Stimulated activated CD4-positive, alpha-beta T cell treated with anti-CD3 and anti-CD28 coated beads, Interleukin-15, amount 100 ng/mL, for 1 hour (primary cell): ENCODE measurements around the gene INPP5J.
"Not testable (repeated sequence)": the region's sequence is repeated elsewhere in the genome, so short reads cannot be mapped to it uniquely, and the experiment has no call there.

Source experiments
- DNase-seq, 2 donors: peaks; one replicate each; pipeline ENCODE4 v3.0.0-alpha.2; 2020; ENCODE audit warnings: low read depth in 1 of 2, low spot score in 1 of 2

INPP5J gene

DNA sequence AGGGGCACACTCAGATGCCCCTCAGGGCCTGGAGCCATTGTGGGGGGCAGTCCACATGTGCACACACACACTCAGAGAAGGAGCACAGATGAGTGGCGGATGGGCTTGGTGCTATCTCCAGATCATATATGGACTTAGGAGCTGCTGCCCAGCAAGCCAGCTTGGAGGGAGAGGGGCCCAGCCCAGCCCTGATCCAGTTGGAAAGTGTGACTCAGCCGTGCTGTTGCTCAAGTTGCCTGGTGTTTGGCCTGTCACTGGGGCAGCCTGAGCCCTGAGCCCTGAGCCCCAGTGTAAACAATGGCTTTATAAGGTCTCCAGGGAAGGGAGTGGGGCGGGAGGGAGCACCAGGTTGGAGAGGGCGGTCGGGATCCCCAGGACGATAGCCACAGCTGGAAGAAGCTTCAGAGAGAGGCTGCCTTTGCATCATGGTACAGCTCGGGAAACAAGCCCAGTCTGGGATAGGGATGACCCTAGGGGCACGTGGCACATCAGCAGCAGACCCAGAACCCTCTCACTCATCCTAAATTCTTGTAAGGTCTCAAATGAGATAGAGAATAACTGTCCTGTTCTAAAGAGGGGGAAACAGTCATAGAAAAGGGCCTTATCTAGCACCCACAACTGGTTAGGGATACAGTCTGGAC, 20.2 kb upstream of the INPP5J start:
- no peak for DNase-seq

DNA sequence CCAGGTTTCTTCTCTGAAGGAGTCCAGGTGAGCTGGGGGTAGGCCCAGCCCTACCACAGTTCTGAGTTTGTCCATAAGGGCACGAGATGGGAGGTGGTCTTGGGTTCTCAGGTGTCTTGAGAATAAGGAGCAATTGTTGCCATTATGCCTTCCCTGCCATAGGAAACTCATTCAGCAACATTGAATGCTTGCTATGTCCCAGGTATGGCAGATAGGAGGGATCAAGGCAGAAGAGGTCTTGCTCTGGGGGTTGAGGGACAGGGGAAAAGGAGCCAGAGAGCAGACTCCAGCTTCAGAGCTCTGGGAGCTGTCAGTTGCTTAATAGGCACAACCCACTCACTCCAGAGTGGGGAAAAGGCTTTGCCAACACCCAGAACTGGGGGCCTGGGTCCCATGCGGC, 19.7 kb upstream of the INPP5J start:
- no peak for DNase-seq

DNA sequence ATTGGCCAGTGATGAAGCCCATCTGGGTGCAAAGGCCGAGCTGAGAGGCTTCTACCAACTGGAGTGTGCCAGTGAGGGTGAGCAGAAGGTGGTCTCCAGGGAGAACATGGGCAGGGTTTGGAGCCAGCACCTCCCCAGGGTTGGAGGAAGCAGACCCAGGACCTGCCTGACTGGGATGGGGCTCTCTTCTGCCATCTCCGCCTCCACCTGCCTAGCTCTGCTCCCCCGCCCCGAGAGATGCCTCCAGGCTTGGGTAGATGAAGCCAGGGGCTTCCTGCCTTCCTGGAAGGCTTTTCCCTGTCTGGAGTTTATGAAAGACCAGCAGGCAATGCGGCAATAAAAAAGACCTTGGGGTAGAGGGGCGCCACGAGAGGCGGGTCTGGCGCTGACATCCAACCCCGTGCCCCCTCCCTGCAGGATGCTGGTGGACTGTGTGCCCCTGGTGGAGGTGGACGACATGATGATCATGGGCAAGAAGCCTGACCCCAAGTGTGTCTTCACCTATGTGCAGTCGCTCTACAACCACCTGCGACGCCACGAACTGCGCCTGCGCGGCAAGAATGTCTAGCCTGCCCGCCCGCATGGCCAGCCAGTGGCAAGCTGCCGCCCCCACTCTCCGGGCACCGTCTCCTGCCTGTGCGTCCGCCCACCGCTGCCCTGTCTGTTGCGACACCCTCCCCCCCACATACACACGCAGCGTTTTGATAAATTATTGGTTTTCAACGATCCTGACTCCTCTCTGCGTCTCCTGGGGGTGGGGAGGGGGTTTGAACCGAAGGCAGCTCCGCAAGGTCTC, 18.7 kb upstream of the INPP5J start:
- no peak for DNase-seq

DNA sequence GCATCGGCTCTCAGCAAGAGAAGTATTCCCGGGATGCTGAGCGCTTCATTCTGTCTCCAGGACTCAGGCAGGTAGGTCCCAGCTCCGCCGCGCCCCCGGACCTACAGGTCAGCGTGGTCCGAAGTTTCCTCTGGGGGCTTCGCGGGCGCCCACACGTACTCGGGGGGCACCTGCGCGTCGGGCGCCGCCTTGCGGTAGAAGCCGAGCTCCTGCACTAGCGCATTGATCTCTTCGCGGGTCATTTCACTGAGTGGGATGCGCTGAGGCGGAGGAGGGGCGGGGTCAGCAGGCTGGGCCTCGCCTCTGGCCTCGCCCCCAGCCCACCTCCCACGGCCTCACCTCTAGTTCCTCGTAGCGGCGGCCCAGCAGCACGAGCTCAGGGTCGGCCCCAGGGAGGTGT, 17.9 kb upstream of the INPP5J start:
- DNase-seq, result no peak

DNA sequence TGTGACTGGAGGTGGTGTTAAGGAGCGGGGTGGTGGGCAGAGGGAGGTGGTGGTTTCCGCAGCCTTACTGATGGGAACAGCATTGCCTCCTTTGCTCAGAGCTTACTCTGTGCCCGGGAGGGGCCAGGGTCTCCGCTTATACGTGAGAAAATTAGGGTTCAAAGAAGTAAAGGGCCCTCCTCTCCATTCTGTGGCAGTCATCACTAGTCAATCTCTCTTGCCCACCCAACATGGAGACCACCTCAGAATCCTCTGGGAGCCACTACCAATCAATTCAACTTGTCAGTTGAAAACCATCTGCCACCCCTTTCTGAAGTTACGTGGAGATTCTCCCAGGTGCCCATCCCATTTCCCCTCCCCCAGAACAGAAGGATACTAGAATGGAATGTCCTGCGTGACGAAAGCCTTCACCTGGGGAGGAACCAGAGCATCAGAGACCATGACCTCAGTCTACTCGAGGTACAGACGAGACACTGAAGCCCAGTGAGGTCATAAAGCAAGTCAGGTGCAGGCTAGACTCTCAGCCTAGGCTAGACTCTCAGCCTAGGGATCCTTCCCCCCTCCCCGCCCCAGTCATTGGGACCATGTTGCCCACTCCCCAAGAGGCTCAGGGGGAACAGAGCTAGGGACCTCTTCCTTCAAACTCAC, 17.4 kb upstream of the INPP5J start:
- no peak for DNase-seq

DNA sequence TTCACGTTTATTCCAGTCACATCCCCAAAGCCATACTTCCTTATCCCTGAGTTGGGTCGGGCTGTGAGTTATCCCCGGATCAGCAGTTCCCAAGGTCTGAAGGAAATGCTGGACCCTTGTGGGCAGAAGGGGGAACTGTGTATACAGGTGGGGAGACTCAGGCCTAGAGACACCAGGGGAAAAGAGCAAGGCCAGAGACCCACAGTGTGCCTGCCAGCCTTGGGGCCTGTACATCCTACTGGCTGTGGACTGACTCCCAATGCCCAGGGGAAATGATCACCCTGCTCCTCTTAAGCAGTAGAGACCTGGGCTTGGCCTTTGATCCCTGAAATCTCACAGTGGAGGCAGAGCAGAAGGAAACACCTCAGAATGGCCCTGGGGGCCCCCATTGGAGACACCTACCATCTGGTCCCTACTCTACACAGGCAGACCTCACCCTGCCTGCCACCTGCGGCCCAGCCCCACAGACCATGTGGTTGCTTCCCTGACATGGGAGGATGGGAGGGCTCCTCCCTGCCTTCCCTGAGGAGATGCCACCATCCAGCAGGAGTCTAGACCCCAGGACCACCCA, 16.7 kb upstream of the INPP5J start:
- DNase-seq, result no peak

DNA sequence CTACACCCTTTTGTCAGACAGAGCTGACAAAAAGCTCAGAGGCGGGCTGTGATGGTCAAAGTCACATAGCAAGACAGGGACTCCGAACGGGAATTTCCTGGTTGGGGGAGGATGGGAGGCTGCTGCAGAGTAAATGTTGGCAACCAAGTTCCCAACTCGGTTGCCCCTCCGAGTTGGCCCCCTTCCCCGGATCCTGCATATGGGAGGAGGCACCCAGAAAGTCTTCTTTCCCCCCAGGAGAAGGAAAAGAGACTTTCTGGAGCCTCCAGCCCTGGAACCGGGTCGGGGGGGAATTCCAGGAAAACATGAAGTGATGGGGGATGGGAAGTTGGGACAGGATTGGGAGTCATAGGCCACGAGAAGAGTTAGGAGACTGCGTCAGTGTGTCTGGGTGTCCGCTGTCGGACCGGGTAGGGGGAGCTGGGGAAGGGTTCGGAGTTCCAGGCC, 16.0 kb upstream of the INPP5J start:
- no peak for DNase-seq

DNA sequence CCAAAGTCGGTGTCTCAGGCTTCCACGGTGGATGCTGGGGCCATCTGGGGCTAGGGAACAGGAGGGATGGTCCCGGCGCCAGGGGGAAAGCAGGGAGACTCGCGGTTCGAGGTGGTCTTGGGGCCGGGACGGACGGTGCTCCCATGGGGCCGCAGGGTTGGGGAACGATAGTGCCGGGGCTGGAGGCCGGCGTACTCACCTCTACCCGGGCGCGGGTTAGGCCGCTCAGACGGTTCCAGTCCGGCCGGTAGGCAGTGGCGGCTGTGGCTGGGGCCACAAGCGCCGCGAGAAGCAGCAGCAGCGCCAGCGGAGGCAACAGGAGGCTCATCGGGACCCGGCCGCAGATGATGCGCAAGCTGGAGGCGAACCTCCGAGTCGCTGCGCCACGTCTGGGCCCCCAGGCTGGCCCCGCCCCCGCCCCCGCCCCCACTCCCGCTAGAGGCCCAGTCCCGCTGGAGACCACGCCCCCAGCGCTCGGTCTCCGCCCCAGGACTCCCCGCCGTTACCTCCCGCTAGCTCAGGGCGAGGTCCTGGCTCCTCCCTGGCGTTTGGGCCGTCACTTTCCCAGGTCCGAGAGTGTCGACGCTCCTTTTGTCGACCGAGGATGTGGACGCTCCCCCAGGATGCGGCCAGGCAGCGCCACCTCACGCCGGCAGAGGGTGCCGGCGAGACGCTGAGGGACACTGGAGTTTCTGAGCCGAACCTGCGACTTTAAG, 15.4 kb upstream of the INPP5J start, which contains the start of gene SELENOM:
SELENOM (minus strand) TSS at position 391 of the 716 bp plus-strand sequence; CDS start at position 328, 63 bp downstream.
- DNase-seq, result peak; percentile 69 to 73

DNA sequence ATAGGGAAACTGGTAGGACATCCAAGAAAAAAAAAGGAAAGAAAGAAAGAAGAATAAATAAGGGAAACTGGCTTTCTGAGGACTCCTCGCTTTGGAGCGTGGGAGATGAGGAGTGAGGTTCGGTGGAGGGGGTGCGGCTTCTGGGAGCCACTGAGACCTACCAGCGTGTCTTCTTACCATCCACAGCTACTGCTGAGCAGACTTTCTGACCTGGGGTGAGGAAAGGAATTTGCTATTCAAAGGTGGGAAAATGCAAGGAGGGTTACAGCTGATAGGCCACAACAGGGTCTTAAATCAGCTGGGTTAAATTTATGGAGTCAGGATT, 14.9 kb upstream of the INPP5J start:
- DNase-seq, result no peak

DNA sequence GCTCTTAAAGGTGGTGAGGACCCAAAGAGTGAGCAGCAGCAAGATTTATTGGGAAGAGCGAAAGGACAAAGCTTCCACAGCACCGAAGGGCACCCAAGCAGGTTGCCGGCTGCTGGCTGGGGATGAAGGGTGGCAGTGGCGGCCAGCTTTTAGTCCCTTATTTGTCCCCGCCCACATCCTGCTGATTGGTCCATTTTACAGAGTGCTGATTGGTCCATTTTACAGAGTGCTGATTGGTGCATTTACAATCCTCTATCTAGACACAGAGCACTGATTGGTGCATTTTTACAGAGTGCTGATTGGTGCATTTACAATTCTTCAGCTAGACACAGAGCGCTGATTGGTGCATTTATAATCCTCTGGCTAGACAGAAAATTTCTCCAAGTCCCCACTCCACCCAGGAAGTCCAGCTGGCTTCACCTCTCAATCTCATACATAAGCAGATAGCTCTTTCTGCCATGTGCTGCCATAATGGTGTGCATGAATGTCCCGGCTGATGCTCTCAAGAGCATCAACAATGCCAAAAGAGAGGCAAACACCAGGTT, 10.1 kb upstream of the INPP5J start:
- DNase-seq, result not testable (repeated sequence)

DNA sequence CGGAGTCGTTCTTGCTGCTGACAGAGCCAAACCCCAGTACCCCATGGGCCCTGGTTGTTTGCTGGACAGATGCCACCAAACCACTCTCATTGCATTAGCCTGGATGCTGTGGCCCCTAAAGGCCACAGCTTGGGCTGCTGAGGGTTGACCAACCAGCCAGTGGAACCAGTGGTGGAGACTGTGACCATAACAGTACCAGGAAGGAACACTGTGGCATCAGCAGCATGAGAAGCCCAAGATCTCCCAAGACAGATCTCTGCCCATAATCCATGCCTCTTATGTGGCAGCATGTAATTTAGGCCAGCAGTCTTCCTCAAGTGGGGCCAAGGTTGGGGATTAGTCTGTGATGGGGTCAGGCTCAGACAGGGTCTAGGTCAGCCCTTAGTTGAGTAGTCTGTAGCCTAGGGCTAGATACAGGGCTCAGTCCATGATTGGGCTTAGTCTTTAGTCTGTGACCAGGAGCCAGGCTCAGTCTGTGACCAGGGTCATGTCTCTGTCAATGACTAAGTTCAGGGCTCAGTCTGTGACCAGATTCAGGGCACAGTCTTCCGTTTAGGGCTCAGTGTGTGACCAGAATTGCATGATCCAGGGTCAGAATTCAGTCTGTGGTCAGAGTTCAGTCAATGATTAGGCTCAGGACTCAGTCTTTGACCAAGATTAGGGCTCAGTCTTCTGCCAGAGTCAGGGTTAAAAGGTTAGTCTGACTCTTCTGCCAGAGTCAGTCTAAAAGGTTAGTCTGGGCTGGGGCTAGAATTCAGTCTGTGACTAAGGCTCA, 4.5 kb upstream of the INPP5J start:
- DNase-seq, result no peak

DNA sequence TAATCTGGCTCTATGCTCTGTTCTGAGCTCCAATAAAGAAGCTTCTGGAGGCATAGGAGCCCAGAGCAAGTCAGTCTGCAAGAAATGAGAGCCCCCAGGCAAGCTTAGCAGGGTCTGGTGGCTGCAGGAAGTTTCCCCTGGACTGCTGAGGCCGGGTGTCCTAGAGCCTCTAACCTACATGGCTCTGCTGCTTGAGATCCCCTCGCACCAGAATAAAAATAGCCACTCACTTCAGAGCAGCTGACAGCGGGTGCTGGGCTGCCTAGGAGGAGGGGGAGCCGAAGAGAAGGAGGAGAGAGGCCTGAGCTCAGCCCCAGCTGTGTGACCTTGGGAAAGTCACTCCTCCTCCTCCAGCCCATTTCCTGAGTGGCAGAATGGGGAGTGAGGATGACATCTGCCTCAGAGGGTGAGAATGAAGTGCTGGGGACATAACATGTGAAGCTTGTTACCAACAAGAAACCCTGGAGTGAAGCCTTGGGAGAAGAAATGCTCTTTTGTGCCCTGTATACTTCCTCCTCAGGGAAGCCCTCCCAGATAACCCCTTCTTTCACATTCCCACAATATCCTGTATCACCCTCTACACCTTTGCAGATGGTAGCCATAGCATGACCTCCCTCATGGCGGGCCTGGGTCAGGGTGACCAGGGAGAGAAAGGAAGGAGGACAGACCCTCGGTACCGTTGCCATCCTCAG, 3.6 kb upstream of the INPP5J start:
- no peak for DNase-seq

DNA sequence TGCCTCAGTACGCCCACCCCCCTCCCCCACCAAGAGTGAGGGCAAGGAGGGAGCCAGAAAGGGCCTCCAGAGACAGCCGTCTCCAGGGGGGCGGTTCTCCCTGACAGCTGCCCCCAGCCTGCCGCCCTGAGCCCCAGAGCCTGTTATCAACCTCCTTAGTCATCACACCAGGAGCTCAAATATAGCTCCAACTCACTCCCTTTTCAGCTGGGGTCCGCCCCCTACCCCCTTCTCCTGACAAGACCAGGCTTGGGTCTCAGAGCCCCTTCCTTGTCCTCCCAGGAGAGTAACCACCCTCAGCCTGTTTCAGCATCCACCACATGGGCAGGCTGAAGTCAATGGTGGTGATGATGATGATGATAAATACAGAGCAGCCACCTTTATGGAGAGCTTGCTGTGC, 2.5 kb upstream of the INPP5J start:
- no peak for DNase-seq

DNA sequence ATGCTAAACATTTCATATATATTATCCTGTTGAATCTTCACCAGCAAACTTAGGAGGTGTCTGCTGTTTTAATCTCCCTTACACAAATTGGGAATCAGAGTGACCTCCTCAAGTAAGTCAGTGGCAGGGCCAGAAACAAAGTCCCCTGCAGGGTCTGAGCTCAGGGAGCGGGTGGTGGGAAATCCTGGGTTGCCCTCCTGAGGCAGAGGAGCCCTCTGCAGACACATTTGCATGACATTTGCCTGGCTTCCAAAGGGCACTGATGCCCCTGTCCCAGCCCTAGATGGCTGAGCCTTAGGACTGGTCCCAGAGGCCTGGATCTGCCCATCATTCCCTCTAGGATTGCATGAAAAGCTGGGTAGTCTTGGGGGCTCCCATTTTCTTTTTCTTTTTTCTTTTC, 2.1 kb upstream of the INPP5J start:
- DNase-seq, result no peak

DNA sequence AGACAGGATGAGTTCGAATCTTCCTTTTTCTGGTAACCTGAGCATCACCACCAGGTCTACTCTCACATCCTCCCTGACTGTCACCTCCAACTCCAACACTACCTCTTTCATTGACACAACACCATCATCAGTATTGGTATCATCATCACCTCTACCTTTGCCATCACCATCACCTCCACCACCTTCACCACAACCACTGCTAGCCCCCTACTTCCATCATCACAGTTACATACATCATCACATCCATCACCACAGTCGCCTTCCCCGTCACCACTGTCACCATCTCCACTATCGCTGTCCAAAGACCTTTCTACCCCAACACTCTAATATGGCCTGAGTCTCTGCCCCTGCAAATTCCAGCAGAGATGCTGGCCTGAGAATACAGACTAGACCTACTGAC, 1.4 kb upstream of the INPP5J start:
- no peak for DNase-seq

DNA sequence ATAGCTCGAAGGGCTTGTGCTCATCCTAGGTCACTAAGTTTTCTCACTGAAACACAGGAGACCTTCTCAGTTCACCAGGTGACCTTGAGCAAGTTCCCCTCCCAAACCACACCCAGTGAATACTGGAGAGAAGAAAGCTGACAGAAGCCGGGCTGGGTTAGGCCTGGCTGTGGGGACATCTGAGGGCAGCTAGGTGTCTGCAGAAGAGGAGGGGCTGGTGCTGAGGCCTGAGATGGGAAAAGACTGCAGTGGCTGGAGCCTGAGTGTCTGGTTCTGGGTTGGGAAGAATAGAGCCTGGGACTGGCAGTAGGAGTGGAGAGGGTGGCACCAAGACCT, 602 bp upstream of the INPP5J start:
- DNase-seq, result no peak

DNA sequence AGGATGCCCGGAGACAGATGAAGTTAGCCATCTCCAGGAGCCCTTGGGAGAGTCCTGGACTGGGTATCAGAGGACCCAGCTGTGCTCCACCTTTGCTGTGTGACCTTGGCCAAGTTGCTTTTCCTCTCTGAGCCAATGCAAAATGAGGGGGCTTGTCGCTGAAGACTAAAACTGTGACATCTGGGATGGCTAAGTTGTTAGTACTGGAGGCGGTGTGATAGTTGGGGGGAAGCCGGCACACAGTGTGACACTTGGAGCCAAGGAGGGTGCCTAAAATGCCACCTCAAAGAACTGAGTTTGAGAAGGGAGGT, 481 bp downstream of the INPP5J start:
- DNase-seq, result no peak

DNA sequence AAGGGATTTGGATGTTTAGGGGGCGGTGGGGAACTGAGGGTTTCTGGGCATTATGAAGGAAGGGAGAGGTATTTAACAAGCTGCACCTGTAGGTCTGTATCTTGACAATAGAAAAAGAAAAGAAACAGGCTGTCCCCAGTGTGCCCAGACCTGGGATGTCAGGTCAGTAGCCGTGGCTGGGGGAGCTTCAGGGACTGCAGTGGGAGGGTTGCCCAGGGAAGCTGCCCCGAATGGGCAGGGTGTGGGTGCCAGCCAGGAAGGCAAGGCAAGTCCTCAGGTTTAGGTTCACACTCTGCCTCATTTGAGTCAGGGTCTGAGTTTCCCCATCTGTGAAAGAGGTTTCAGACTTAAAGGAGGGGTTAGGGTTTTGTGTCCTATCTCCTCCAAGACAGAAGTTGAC, 1.5 kb downstream of the INPP5J start:
- no peak for DNase-seq

DNA sequence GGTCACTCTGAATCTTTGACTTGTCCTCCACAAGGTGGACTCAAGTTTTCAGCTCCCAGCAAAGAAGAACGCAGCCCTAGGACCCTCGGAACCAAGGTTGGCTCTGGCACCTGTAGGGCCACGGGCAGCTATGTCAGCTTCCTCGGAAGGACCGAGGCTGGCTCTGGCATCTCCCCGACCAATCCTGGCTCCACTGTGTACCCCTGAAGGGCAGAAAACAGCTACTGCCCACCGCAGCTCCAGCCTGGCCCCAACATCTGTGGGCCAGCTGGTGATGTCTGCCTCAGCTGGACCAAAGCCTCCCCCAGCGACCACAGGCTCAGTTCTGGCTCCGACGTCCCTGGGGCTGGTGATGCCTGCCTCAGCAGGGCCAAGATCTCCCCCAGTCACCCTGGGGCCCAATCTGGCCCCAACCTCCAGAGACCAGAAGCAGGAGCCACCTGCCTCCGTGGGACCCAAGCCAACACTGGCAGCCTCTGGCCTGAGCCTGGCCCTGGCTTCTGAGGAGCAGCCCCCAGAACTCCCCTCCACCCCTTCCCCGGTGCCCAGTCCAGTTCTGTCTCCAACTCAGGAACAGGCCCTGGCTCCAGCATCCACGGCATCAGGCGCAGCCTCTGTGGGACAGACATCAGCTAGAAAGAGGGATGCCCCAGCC, 2.2 kb downstream of the INPP5J start:
- DNase-seq, result no peak
